Fibroblast of lung (primary cell): ENCODE results near the gene KIAA0319L. TPM values are rescaled to one million over a fixed set of nuclear protein-coding genes. Genes with fewer than 3 reads are reported as not detected.

Experiments
- DNase-seq, 2 donors: peaks; one replicate each; pipeline versions ENCODE4 v3.0.0 to v3.0.0-alpha.2; 2010; ENCODE audit warnings: low read depth in 2 of 2
- H2AFZ ChIP-seq: 2 replicates; pipeline ENCODE4 v1.5.1; 2012; ENCODE audit warnings: low read length, control low read depth, inconsistent platforms
- H3K27ac ChIP-seq: 2 replicates; pipeline ENCODE4 v1.5.1; 2011; ENCODE audit warnings: low read length, control low read depth; ENCODE audit not compliant: insufficient read depth
- H3K27me3 ChIP-seq: 2 replicates; pipeline ENCODE4 v1.5.1; 2011; ENCODE audit warnings: mild to moderate bottlenecking, low read length; ENCODE audit not compliant: control insufficient read depth, insufficient read depth
- H3K36me3 ChIP-seq: 2 replicates; pipeline ENCODE4 v1.5.1; 2011; ENCODE audit warnings: low read length; ENCODE audit not compliant: control insufficient read depth, insufficient read depth
- H3K4me1 ChIP-seq: 2 replicates; pipeline ENCODE4 v1.5.1; 2011; ENCODE audit warnings: low read length; ENCODE audit not compliant: control insufficient read depth, insufficient read depth; ENCODE audit errors: extremely low read depth
- H3K4me2 ChIP-seq: 2 replicates; pipeline ENCODE4 v1.5.1; 2011; ENCODE audit warnings: low read length, control low read depth; ENCODE audit not compliant: insufficient read depth; ENCODE audit errors: extremely low read depth
- H3K4me3 ChIP-seq, 4 experiments: fragments of 200-600 bp in 1 of 4; sonication (generic) in 1 of 4; replicated peaks in 1 of 4; 2 replicates each; pipeline ENCODE4 v1.5.1; 2011 to 2016; ENCODE audit warnings: low read length in 4 of 4, low read depth in 3 of 4, mild to moderate bottlenecking in 3 of 4, control low read depth in 2 of 4, inconsistent platforms in 1 of 4, mixed read lengths in 1 of 4; ENCODE audit not compliant: insufficient read depth in 1 of 4; ENCODE audit errors: control extremely low read depth in 1 of 4
- H3K79me2 ChIP-seq: 2 replicates; pipeline ENCODE4 v1.5.1; 2012; ENCODE audit warnings: mild to moderate bottlenecking, low read length, inconsistent platforms; ENCODE audit not compliant: control insufficient read depth, insufficient read depth
- H3K9ac ChIP-seq: 2 replicates; pipeline ENCODE4 v1.5.1; 2011; ENCODE audit warnings: mild to moderate bottlenecking, low read length, control low read depth; ENCODE audit not compliant: insufficient read depth
- H3K9me3 ChIP-seq: 2 replicates; pipeline ENCODE4 v1.5.1; 2012; ENCODE audit warnings: low read depth, low read length; ENCODE audit not compliant: control insufficient read depth, insufficient read depth
- H4K20me1 ChIP-seq: 2 replicates; pipeline ENCODE4 v1.5.1; 2011; ENCODE audit warnings: low read length; ENCODE audit not compliant: control insufficient read depth, insufficient read depth; ENCODE audit errors: extremely low read depth
- CTCF ChIP-seq, 2 donors: IDR thresholded peaks in 1 of 2; conservative IDR thresholded peaks in 1 of 2; 1 replicate in 1 of 2; 2 replicates in 1 of 2; pipeline ENCODE4 v1.5.1; 2011 to 2012; ENCODE audit warnings: low read length in 2 of 2, control low read depth in 1 of 2, inconsistent platforms in 1 of 2, low read depth in 1 of 2, mild to moderate bottlenecking in 1 of 2
- EZH2 ChIP-seq: IDR thresholded peaks from 2 replicates; pipeline ENCODE4 v1.5.1; 2012; ENCODE audit warnings: low read length, control low read depth, mild to moderate bottlenecking; ENCODE audit errors: missing control alignments
- polyA plus RNA-seq, 2 donors: library from polyadenylated mRNA; depleted of rRNA in 1 of 2; stranded (reverse) in 1 of 2; unstranded in 1 of 2; fragments of >200 nt; gene quantifications; 2 replicates each; pipeline ENCODE4 v1.2.1, GENCODE V29; 2011 to 2012; ENCODE audit warnings: missing spikeins in 1 of 2
- total RNA-seq: library from RNA; depleted of rRNA; stranded (reverse); fragments of >200 nt; gene quantifications from 2 replicates; pipeline ENCODE4 v1.2.1, GENCODE V29; 2014

The KIAA0319L gene
- total and polyA plus RNA-seq, 2 donors (not counting 1 experiment from before 2014, with no cell fraction given), result 65.4 to 66.1 TPM

GRCh38 chr1:35558374-35559316 is 1.4 kb upstream of the KIAA0319L start:
- no peak for DNase-seq
- H3K4me1 ChIP-seq, result peaks cover 7% of the 10 kb centered on the region
- peak overlapping the region; percentile 90 for H3K9ac ChIP-seq
- TF ChIP-seq CTCF (conservative IDR thresholded peaks at IDR 0.05 in 1 of 2, IDR thresholded peaks at IDR 0.05 in 1 of 2; ENCODE audit: low read depth in 1 of 2, low read length in 2 of 2), result no peak
- no peak for TF ChIP-seq EZH2
- no peaks in the 10 kb centered on the region for H3K27me3 ChIP-seq
- H3K4me3 ChIP-seq, result peak overlapping the region; percentile 83 to 97 (median 92)
- H3K36me3 ChIP-seq, result peaks cover 12% of the 10 kb centered on the region
- H4K20me1 ChIP-seq, result no peaks in the 10 kb centered on the region
- H3K9me3 ChIP-seq, result no peaks in the 10 kb centered on the region
- peaks cover 18% of the 10 kb centered on the region for H3K79me2 ChIP-seq
- no peak overlapping the region for H2AFZ ChIP-seq
- peak overlapping the region; percentile 88 for H3K27ac ChIP-seq
- H3K4me2 ChIP-seq, result peak overlapping the region; percentile 88

- Histone ChIP-seq H3K36me3 (peaks cover 11% of the 10 kb centered on the region), H3K9ac (peak within 1 kb of the TSS; percentile 90), H3K9me3 (no peaks in the 10 kb centered on the region), H3K4me2 (peak within 1 kb of the TSS; percentile 93), H2AFZ (peak within 1 kb of the TSS; percentile 92), H4K20me1 (no peaks in the 10 kb centered on the region), H3K79me2 (peaks cover 18% of the 10 kb centered on the region), H3K4me3 (peak within 1 kb of the TSS; percentile 83 to 97 (median 92)), H3K27ac (peak within 1 kb of the TSS; percentile 88), H3K27me3 (no peaks in the 10 kb centered on the region), H3K4me1 (peaks cover 7% of the 10 kb centered on the region)
- TF ChIP-seq EZH2 (no peak), CTCF (conservative IDR thresholded peaks at IDR 0.05 in 1 of 2, IDR thresholded peaks at IDR 0.05 in 1 of 2; ENCODE audit: low read depth in 1 of 2, low read length in 2 of 2) (no peak)
- DNase-seq, result peak; percentile 97 to 98
Observed at GRCh38 chr1:35557611-35558373, 589 bp upstream of the KIAA0319L start, which contains the start of gene NCDN. Gene NCDN, plus strand, starts transcription at chr1:35557799. Its CDS starts 392 bp downstream, at chr1:35558191.
